HepG2 (cell line): Measurements from ENCODE around the gene TOR4A. TPM values are rescaled to one million over a fixed set of nuclear protein-coding genes. Genes with fewer than 3 reads are reported as not detected.

Experiments used
- ATF7 ChIP-seq, 2 experiments: fragments of 450-650 bp in 1 of 2; sonication (generic) in 1 of 2; formaldehyde crosslinking in 1 of 2; IDR thresholded peaks; 2 replicates each; pipeline versions ENCODE4 v1.4.0 to v1.6.1; 2016 to 2020; ENCODE audit warnings: antibody characterized with exemption in 1 of 2, mild to moderate bottlenecking in 1 of 2, missing genetic modification reagents in 1 of 2
- CREB1 ChIP-seq, 2 experiments: fragments of 450-650 bp in 1 of 2; IDR thresholded peaks; 2 replicates each; pipeline ENCODE4 v1.6.1; 2016 to 2017; ENCODE audit warnings: control low read depth in 1 of 2, mild to moderate bottlenecking in 1 of 2, missing compliant biosample characterization in 1 of 2, missing genetic modification characterization in 1 of 2
- FOSL2 ChIP-seq: sonication (generic); formaldehyde crosslinking; IDR thresholded peaks from 2 replicates; pipeline ENCODE4 v1.4.0; 2020; ENCODE audit warnings: missing genetic modification reagents
- HMGA1 ChIP-seq: sonication (generic); formaldehyde crosslinking; conservative IDR thresholded peaks from 2 replicates; pipeline ENCODE4 v1.4.0; 2020; ENCODE audit warnings: missing genetic modification reagents
- HNF4A ChIP-seq: sonication (generic); formaldehyde crosslinking; IDR thresholded peaks from 2 replicates; pipeline ENCODE4 v1.4.0; 2020; ENCODE audit warnings: missing genetic modification reagents
- MAX ChIP-seq: IDR thresholded peaks from 2 replicates; pipeline ENCODE4 v1.6.1; 2012; ENCODE audit warnings: inconsistent platforms
- PHB2 ChIP-seq: fragments of 450-650 bp; IDR thresholded peaks from 2 replicates; pipeline ENCODE4 v1.6.1; 2018; ENCODE audit not compliant: partially characterized antibody
- RARA ChIP-seq: IDR thresholded peaks from 2 replicates; pipeline ENCODE4 v1.6.1; 2016; ENCODE audit warnings: missing genetic modification reagents, missing compliant biosample characterization
- RARG ChIP-seq: sonication (generic); formaldehyde crosslinking; IDR thresholded peaks from 2 replicates; pipeline ENCODE4 v1.4.0; 2020; ENCODE audit warnings: low read depth, mild to moderate bottlenecking, missing genetic modification reagents
- SIN3A ChIP-seq: IDR thresholded peaks from 2 replicates; pipeline ENCODE4 v1.6.1; 2011; ENCODE audit warnings: low read depth, mild to moderate bottlenecking, control low read depth, low read length, borderline replicate concordance
- SP1 ChIP-seq, 2 experiments: fragments of 450-650 bp in 1 of 2; sonication (generic) in 1 of 2; formaldehyde crosslinking in 1 of 2; IDR thresholded peaks; 2 replicates each; pipeline versions ENCODE4 v1.4.0 to v1.6.1; 2016 to 2020; ENCODE audit warnings: missing genetic modification reagents in 1 of 2
- TAF15 ChIP-seq: fragments of 200-400 bp; formaldehyde crosslinking; IDR thresholded peaks from one replicate; pipeline ENCODE4 v1.6.1; 2018; ENCODE audit warnings: mild to moderate bottlenecking, low read depth, low read length; ENCODE audit not compliant: poor library complexity, severe bottlenecking
- TBX2 ChIP-seq: sonication (generic); formaldehyde crosslinking; IDR thresholded peaks from 2 replicates; pipeline ENCODE4 v1.5.0; 2020; ENCODE audit warnings: missing genetic modification reagents, mild to moderate bottlenecking, borderline replicate concordance
- ZBTB21 ChIP-seq: sonication (generic); formaldehyde crosslinking; IDR thresholded peaks from 2 replicates; pipeline ENCODE4 v1.4.0; 2020; ENCODE audit warnings: missing genetic modification reagents
- ZBTB34 ChIP-seq: sonication (generic); formaldehyde crosslinking; IDR thresholded peaks from 2 replicates; pipeline ENCODE4 v1.8.0; 2022; ENCODE audit warnings: mild to moderate bottlenecking, missing genetic modification reagents
- ZBTB37 ChIP-seq: sonication (generic); formaldehyde crosslinking; IDR thresholded peaks from 2 replicates; pipeline ENCODE4 v1.4.0; 2020; ENCODE audit warnings: mild to moderate bottlenecking, missing genetic modification reagents
- ZBTB7B ChIP-seq: sonication (generic); formaldehyde crosslinking; IDR thresholded peaks from 2 replicates; pipeline ENCODE4 v1.4.0; 2020; ENCODE audit warnings: missing genetic modification reagents
- ZFP91 ChIP-seq: sonication (generic); formaldehyde crosslinking; IDR thresholded peaks from 2 replicates; pipeline ENCODE4 v1.9.0; 2022; ENCODE audit warnings: missing genetic modification reagents, mild to moderate bottlenecking, borderline replicate concordance
- ZNF253 ChIP-seq: sonication (generic); formaldehyde crosslinking; IDR thresholded peaks from 2 replicates; pipeline ENCODE4 v1.8.0; 2022; ENCODE audit warnings: mild to moderate bottlenecking, missing genetic modification reagents, borderline replicate concordance
- ZNF451 ChIP-seq: sonication (generic); formaldehyde crosslinking; IDR thresholded peaks from 2 replicates; pipeline ENCODE4 v1.5.0; 2020; ENCODE audit warnings: mild to moderate bottlenecking, missing genetic modification reagents
- ZNF616 ChIP-seq: sonication (generic); formaldehyde crosslinking; IDR thresholded peaks from 2 replicates; pipeline ENCODE4 v1.5.0; 2020; ENCODE audit warnings: low read depth, mild to moderate bottlenecking, missing genetic modification reagents
- ZNF660 ChIP-seq: sonication (generic); formaldehyde crosslinking; IDR thresholded peaks from 2 replicates; pipeline ENCODE4 v1.5.1; 2020; ENCODE audit warnings: mild to moderate bottlenecking, low read depth, missing genetic modification reagents, borderline replicate concordance
- ZNF878 ChIP-seq: sonication (generic); formaldehyde crosslinking; IDR thresholded peaks from 2 replicates; pipeline ENCODE4 v1.8.1; 2023; ENCODE audit warnings: mild to moderate bottlenecking, missing genetic modification reagents, moderate library complexity
- ZNF879 ChIP-seq: sonication (generic); formaldehyde crosslinking; IDR thresholded peaks from 2 replicates; pipeline ENCODE4 v1.8.1; 2023; ENCODE audit warnings: missing genetic modification reagents
- ZZZ3 ChIP-seq: sonication (generic); formaldehyde crosslinking; IDR thresholded peaks from 2 replicates; pipeline ENCODE4 v1.4.0; 2020; ENCODE audit warnings: missing genetic modification reagents, mild to moderate bottlenecking, borderline replicate concordance
- polyA plus RNA-seq, 8 experiments: library from polyadenylated mRNA; depleted of rRNA in 3 of 8; stranded (reverse) in 7 of 8; unstranded in 1 of 8; fragments of >200 nt; fragmentation: Illumina TruSeq in 4 of 8; extraction: Trizol in 4 of 8; gene quantifications; 2 replicates each; pipeline versions ENCODE4 v1.2.1 to v1.2.3, GENCODE V29; 2011 to 2016; ENCODE audit warnings: low read depth in 4 of 8, missing spikeins in 1 of 8, mixed read lengths in 1 of 8; ENCODE audit not compliant: insufficient read depth in 1 of 8
- total RNA-seq, 5 experiments: library from RNA; depleted of rRNA; stranded (reverse); fragments of >200 nt; fragmentation: Illumina TruSeq; extraction: Trizol; gene quantifications; 2 replicates each; pipeline ENCODE4 v1.2.3, GENCODE V29; 2016; ENCODE audit warnings: low read depth in 1 of 5

TOR4A gene
- total and polyA plus RNA-seq, 2 of the 13 experiments (the other 11 are each of a cell fraction or from before 2014, with no cell fraction given) = 11.1 to 14.2 TPM

GRCh38 chr9:137253717-137254623 lies 23.6 kb upstream of the TOR4A start (continued):
- 0 out of 2 replicates have a peak, but pooled peaks have one; percentile 44 for TF ChIP-seq ZBTB34 (CRISPR knock-in tag)
- TF ChIP-seq HNF4A (CRISPR knock-in tag) = peak; percentile 57
- TF ChIP-seq ZFP91 = 0 out of 2 replicates have a peak, but pooled peaks have one; percentile 34
- no peak for TF ChIP-seq ZNF660 (CRISPR knock-in tag)
- no peak for TF ChIP-seq ZNF253 (CRISPR knock-in tag)
- no peak for TF ChIP-seq MAX
- no peak for TF ChIP-seq ATF7 (IDR thresholded peaks at IDR 0.05)
- TF ChIP-seq ATF7 (CRISPR knock-in tag; IDR thresholded peaks at IDR 0.05) = no peak
- no peak for TF ChIP-seq ZNF879
- no peak for TF ChIP-seq RARA (CRISPR knock-in tag)
- TF ChIP-seq PHB2 = no peak
- TF ChIP-seq FOSL2 (CRISPR knock-in tag) = no peak
- no peak for TF ChIP-seq ZNF616
- TF ChIP-seq ZNF878 (CRISPR knock-in tag) = no peak
- TF ChIP-seq SP1 (IDR thresholded peaks at IDR 0.05) = no peak
- no peak for TF ChIP-seq SP1 (CRISPR knock-in tag; IDR thresholded peaks at IDR 0.05)
- no peak for TF ChIP-seq ZBTB21 (CRISPR knock-in tag)
- no peak for TF ChIP-seq ZZZ3 (CRISPR knock-in tag)
- no peak for TF ChIP-seq CREB1 (IDR thresholded peaks at IDR 0.05)
- TF ChIP-seq CREB1 (CRISPR knock-in tag; IDR thresholded peaks at IDR 0.05) = no peak
- 0 out of 2 replicates have a peak, but pooled peaks have one; percentile 32 for TF ChIP-seq ZBTB7B (CRISPR knock-in tag)
- TF ChIP-seq TBX2 (CRISPR knock-in tag) = no peak
- no peak for TF ChIP-seq RARG (CRISPR knock-in tag)
- no peak for TF ChIP-seq ZNF451
- no peak for TF ChIP-seq SIN3A
- no peak for TF ChIP-seq HMGA1 (CRISPR knock-in tag)
- TF ChIP-seq TAF15 = no peak
- 0 out of 2 replicates have a peak, but pooled peaks have one; percentile 34 for TF ChIP-seq ZBTB37 (CRISPR knock-in tag)
